ENCODE results near the gene CHCHD6.

CHCHD6 gene

GRCh38 chr3:126913524-126913923, 209.5 kb downstream of the CHCHD6 start:
- in situ Hi-C loops (cut with HindIII; ENCODE audit: low sequenced_read_pairs), result no loop called here

- in situ Hi-C loops (cut with HindIII; ENCODE audit: low sequenced_read_pairs), result no loop called here
Observed at GRCh38 chr3:126914226-126914625, 210.2 kb downstream of the CHCHD6 start.

GRCh38 chr3:126915015-126915414, 211.0 kb downstream of the CHCHD6 start:
- in situ Hi-C loops (cut with HindIII; ENCODE audit: low sequenced_read_pairs), result no loop called here

- in situ Hi-C loops (cut with HindIII; ENCODE audit: low sequenced_read_pairs), result no loop called here
Observed at GRCh38 chr3:126916546-126916945, 212.5 kb downstream of the CHCHD6 start.

GRCh38 chr3:126917232-126917804, 213.3 kb downstream of the CHCHD6 start:
- in situ Hi-C loops (cut with HindIII; ENCODE audit: low sequenced_read_pairs), result no loop called here

- in situ Hi-C loops (cut with HindIII; ENCODE audit: low sequenced_read_pairs), result no loop called here
Observed at GRCh38 chr3:126918355-126918821, 214.3 kb downstream of the CHCHD6 start.

GRCh38 chr3:126921085-126921824, 217.2 kb downstream of the CHCHD6 start:
- in situ Hi-C loops (cut with HindIII; ENCODE audit: low sequenced_read_pairs), result no loop called here

- in situ Hi-C loops (cut with HindIII; ENCODE audit: low sequenced_read_pairs), result no loop called here
Observed at GRCh38 chr3:126922466-126922865, 218.4 kb downstream of the CHCHD6 start.

- in situ Hi-C loops (cut with HindIII; ENCODE audit: low sequenced_read_pairs), result no loop called here
Observed at GRCh38 chr3:126923423-126923822, 219.4 kb downstream of the CHCHD6 start.

GRCh38 chr3:126923895-126924294, 219.9 kb downstream of the CHCHD6 start:
- in situ Hi-C loops (cut with HindIII; ENCODE audit: low sequenced_read_pairs), result no loop called here

- in situ Hi-C loops (cut with HindIII; ENCODE audit: low sequenced_read_pairs), result no loop called here
Observed at GRCh38 chr3:126924458-126924857, 220.4 kb downstream of the CHCHD6 start.

GRCh38 chr3:126925411-126926171, 221.6 kb downstream of the CHCHD6 start:
- in situ Hi-C loops (cut with HindIII; ENCODE audit: low sequenced_read_pairs), result no loop called here

- in situ Hi-C loops (cut with HindIII; ENCODE audit: low sequenced_read_pairs), result no loop called here
Observed at GRCh38 chr3:126926684-126927400, 222.8 kb downstream of the CHCHD6 start.

- in situ Hi-C loops (cut with HindIII; ENCODE audit: low sequenced_read_pairs), result no loop called here
Observed at GRCh38 chr3:126927401-126927750, 223.3 kb downstream of the CHCHD6 start.

GRCh38 chr3:126927846-126928245, 223.8 kb downstream of the CHCHD6 start:
- in situ Hi-C loops (cut with HindIII; ENCODE audit: low sequenced_read_pairs), result no loop called here

GRCh38 chr3:126928921-126929474, 225.0 kb downstream of the CHCHD6 start:
- in situ Hi-C loops (cut with HindIII; ENCODE audit: low sequenced_read_pairs), result no loop called here

- in situ Hi-C loops (cut with HindIII; ENCODE audit: low sequenced_read_pairs), result no loop called here
Observed at GRCh38 chr3:126930936-126931600, 227.0 kb downstream of the CHCHD6 start.

- in situ Hi-C loops (cut with HindIII; ENCODE audit: low sequenced_read_pairs), result no loop called here
Observed at GRCh38 chr3:126931806-126932187, 227.8 kb downstream of the CHCHD6 start.

GRCh38 chr3:126932188-126932931, 228.3 kb downstream of the CHCHD6 start:
- in situ Hi-C loops (cut with HindIII; ENCODE audit: low sequenced_read_pairs), result no loop called here

GRCh38 chr3:126934031-126934531, 230.0 kb downstream of the CHCHD6 start:
- in situ Hi-C loops (cut with HindIII; ENCODE audit: low sequenced_read_pairs), result no loop called here

Data from DLD1 (cell line).